K562 (cell line): Measurements from ENCODE around the gene SH2D7. TPM values are rescaled to one million over a fixed set of nuclear protein-coding genes. Genes with fewer than 3 reads are reported as not detected.

Experiments
- BDP1 ChIP-seq: IDR thresholded peaks from 3 replicates; pipeline ENCODE4 v1.6.1; 2011; ENCODE audit not compliant: insufficient read length, insufficient read depth
- BMI1 ChIP-seq: fragments of 150-350 bp; IDR thresholded peaks from 2 replicates; pipeline ENCODE4 v1.6.1; 2014; ENCODE audit warnings: low read length
- CBX3 ChIP-seq, 2 experiments: IDR thresholded peaks; 1 replicate in 1 of 2; 2 replicates in 1 of 2; pipeline ENCODE4 v1.6.1; 2012; ENCODE audit warnings: inconsistent platforms in 2 of 2, low read length in 2 of 2, borderline replicate concordance in 1 of 2, control low read depth in 1 of 2
- CTBP1 ChIP-seq: fragments of 450-650 bp; IDR thresholded peaks from 2 replicates; pipeline ENCODE4 v1.6.1; 2016; ENCODE audit warnings: borderline replicate concordance
- DIDO1 ChIP-seq: fragments of 450-650 bp; IDR thresholded peaks from 2 replicates; pipeline ENCODE4 v1.6.1; 2016; ENCODE audit warnings: low read depth, missing biosample characterization, missing genetic modification characterization
- E2F8 ChIP-seq: fragments of 450-650 bp; IDR thresholded peaks from 2 replicates; pipeline ENCODE4 v1.7.1; 2018; ENCODE audit warnings: mild to moderate bottlenecking, low read depth; ENCODE audit not compliant: partially characterized antibody
- FOXM1 ChIP-seq, 2 experiments: fragments of 450-650 bp in 1 of 2; sonication (generic) in 1 of 2; formaldehyde crosslinking in 1 of 2; IDR thresholded peaks; 2 replicates each; pipeline versions ENCODE4 v1.6.1 to v1.9.0; 2017 to 2022; ENCODE audit warnings: low read depth in 2 of 2, mild to moderate bottlenecking in 2 of 2, missing genetic modification reagents in 1 of 2, moderate library complexity in 1 of 2
- MLX ChIP-seq, 2 experiments: fragments of 450-650 bp in 1 of 2; sonication (generic) in 1 of 2; formaldehyde crosslinking; conservative IDR thresholded peaks; 2 replicates each; pipeline versions ENCODE4 v1.4.0 to v1.8.1; 2020 to 2022; ENCODE audit warnings: mild to moderate bottlenecking in 1 of 2, missing genetic modification reagents in 1 of 2
- MYNN ChIP-seq, 2 experiments: sonication (generic); formaldehyde crosslinking in 1 of 2; IDR thresholded peaks; 2 replicates each; pipeline versions ENCODE4 v1.5.0 to v1.6.1; 2016 to 2020; ENCODE audit warnings: antibody characterized with exemption in 1 of 2, missing genetic modification reagents in 1 of 2
- NFE2 ChIP-seq: IDR thresholded peaks from 2 replicates; pipeline ENCODE4 v1.6.1; 2014; ENCODE audit warnings: antibody characterized with exemption, low read depth
- NKRF ChIP-seq: fragments of 450-650 bp; IDR thresholded peaks from 2 replicates; pipeline ENCODE4 v1.6.1; 2016; ENCODE audit warnings: borderline replicate concordance
- NR3C1 ChIP-seq: sonication (generic); formaldehyde crosslinking; IDR thresholded peaks from 2 replicates; pipeline ENCODE4 v1.8.1; 2022; ENCODE audit warnings: missing genetic modification reagents
- PHF20 ChIP-seq: fragments of 450-650 bp; IDR thresholded peaks from 2 replicates; pipeline ENCODE4 v1.6.1; 2018; ENCODE audit not compliant: partially characterized antibody
- PPARD ChIP-seq: fragments of 250-450 bp; sonication (Bioruptor Pico); IDR thresholded peaks from 2 replicates; pipeline ENCODE4 v1.8.0; 2022; ENCODE audit warnings: inconsistent platforms, mild to moderate bottlenecking, moderate library complexity
- PREB ChIP-seq: sonication (generic); formaldehyde crosslinking; IDR thresholded peaks from 2 replicates; pipeline ENCODE4 v1.8.1; 2023; ENCODE audit warnings: mild to moderate bottlenecking, missing genetic modification reagents
- PRMT5 ChIP-seq: sonication (generic); formaldehyde crosslinking; IDR thresholded peaks from 2 replicates; pipeline ENCODE4 v1.5.0; 2020; ENCODE audit warnings: missing genetic modification reagents
- PYGO2 ChIP-seq: fragments of 450-650 bp; IDR thresholded peaks from 2 replicates; pipeline ENCODE4 v1.6.1; 2016; ENCODE audit warnings: mild to moderate bottlenecking, missing genetic modification characterization, moderate library complexity, missing compliant biosample characterization
- RAD51 ChIP-seq: fragments of 450-650 bp; IDR thresholded peaks from 2 replicates; pipeline ENCODE4 v1.7.1; 2016; ENCODE audit warnings: low read depth, mild to moderate bottlenecking, borderline replicate concordance
- SLC30A9 ChIP-seq: fragments of 250-450 bp; sonication (Bioruptor Pico); IDR thresholded peaks from 2 replicates; pipeline ENCODE4 v1.8.0; 2022; ENCODE audit warnings: mild to moderate bottlenecking, moderate library complexity
- ZNF146 ChIP-seq: IDR thresholded peaks from one replicate; pipeline ENCODE4 v1.6.1; 2018; ENCODE audit warnings: missing compliant biosample characterization; ENCODE audit not compliant: unreplicated experiment
- ZNF695 ChIP-seq: fragments of 450-650 bp; formaldehyde crosslinking; IDR thresholded peaks from 2 replicates; pipeline ENCODE4 v1.4.0; 2020; ENCODE audit warnings: mild to moderate bottlenecking, moderate library complexity
- polyA plus RNA-seq, 8 experiments: library from polyadenylated mRNA; depleted of rRNA in 4 of 8; stranded (reverse) in 5 of 8; unstranded in 3 of 8; fragments of >200 nt; fragmentation: Nextera tagmentation in 2 of 8; fragmentation: Illumina TruSeq in 1 of 8; extraction: Ambion mirVana in 2 of 8; extraction: Trizol in 1 of 8; gene quantifications; 2 replicates each; pipeline versions ENCODE4 v1.2.1 to v1.2.3, GENCODE V29; 2011 to 2014; ENCODE audit warnings: inconsistent platforms in 1 of 8, missing spikeins in 1 of 8
- total RNA-seq, 7 experiments: library from RNA; depleted of rRNA in 6 of 7; stranded (reverse); fragments of >200 nt in 6 of 7; fragmentation: Illumina TruSeq in 2 of 7; extraction: Trizol in 2 of 7; gene quantifications; 2 replicates each; pipeline versions ENCODE4 v1.2.1 to v1.2.3, GENCODE V29; 2011 to 2021; ENCODE audit warnings: low replicate concordance in 1 of 7

Gene SH2D7
- total and polyA plus RNA-seq, 9 of the 15 experiments (the other 6 are each of a cell fraction or from before 2014, with no cell fraction given): not detected

- TF ChIP-seq E2F8: peak; percentile 48
- no peak for TF ChIP-seq RAD51
- TF ChIP-seq BDP1: no peak
- TF ChIP-seq NFE2: no peak
- no peak for TF ChIP-seq PRMT5
- TF ChIP-seq ZNF146: no peak
- no peak for TF ChIP-seq PYGO2 (tag)
- peak; percentile 96 for TF ChIP-seq PREB (CRISPR knock-in tag)
- peak; percentile 77 for TF ChIP-seq PHF20
- no peak for TF ChIP-seq PPARD (CRISPR knock-in tag)
- TF ChIP-seq NR3C1 (CRISPR knock-in tag): no peak
- no peak for TF ChIP-seq MYNN (IDR thresholded peaks at IDR 0.05)
- TF ChIP-seq MYNN (CRISPR knock-in tag; IDR thresholded peaks at IDR 0.05): no peak
- peak; percentile 77 for TF ChIP-seq CTBP1
- no peak for TF ChIP-seq FOXM1 (IDR thresholded peaks at IDR 0.05; ENCODE audit: low read depth)
- TF ChIP-seq FOXM1 (CRISPR knock-in tag; IDR thresholded peaks at IDR 0.05; ENCODE audit: low read depth): peak; percentile 78; the same call in 1 of the 2 replicates
- no peak for TF ChIP-seq CBX3 (IDR thresholded peaks at IDR 0.05; ENCODE audit: borderline replicate concordance in 1 of 2, low read length in 2 of 2)
- TF ChIP-seq ZNF695 (CRISPR knock-in tag): no peak; the same call in 1 of the 2 replicates
- no peak for TF ChIP-seq NKRF
- no peak for TF ChIP-seq BMI1
- no peak for TF ChIP-seq SLC30A9 (CRISPR knock-in tag)
- TF ChIP-seq MLX (CRISPR knock-in tag; conservative IDR thresholded peaks at IDR 0.05): no peak
- no peak for TF ChIP-seq DIDO1
Measured at GRCh38 chr15:78131295-78132061, 39.1 kb downstream of the SH2D7 start, which contains the start of gene CIB2 (continued).
